ENCODE measurements around the gene SLC25A26.
A peak's percentile ranks its signal among the peaks of the same experiment; 100 is the strongest.

Gene SLC25A26

DNA sequence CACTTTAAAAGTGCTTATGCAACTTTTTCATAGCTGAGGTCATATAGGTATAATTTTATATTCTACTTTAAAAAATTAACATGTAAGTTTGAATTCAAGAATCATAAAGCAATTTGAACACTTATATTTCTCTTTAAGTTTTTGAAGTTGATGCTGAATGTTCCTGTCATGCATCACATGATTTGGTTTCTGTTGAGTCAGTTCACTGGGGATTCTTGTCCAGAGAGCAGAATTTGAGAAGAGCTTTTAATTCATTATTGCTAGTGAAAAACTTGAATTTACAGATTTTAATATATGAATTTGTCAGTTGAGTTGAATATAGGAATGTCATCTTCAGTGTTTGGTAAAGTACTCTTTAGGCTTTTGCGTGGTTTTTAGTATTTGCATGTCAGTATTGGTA, 7.9 kb downstream of the SLC25A26 start:
- Histone ChIP-seq H3K9me3 (no peaks in the 10 kb centered on the region), H3K4me3 (ENCODE audit: low read depth, low read length) (no peak overlapping the region), H3K27me3 (no peaks in the 10 kb centered on the region), H3K4me1 (peaks cover 4% of the 10 kb centered on the region; the same call in 1 of the 2 replicates), H3K36me3 (no peaks in the 10 kb centered on the region)
- TF ChIP-seq, protein P1, sequence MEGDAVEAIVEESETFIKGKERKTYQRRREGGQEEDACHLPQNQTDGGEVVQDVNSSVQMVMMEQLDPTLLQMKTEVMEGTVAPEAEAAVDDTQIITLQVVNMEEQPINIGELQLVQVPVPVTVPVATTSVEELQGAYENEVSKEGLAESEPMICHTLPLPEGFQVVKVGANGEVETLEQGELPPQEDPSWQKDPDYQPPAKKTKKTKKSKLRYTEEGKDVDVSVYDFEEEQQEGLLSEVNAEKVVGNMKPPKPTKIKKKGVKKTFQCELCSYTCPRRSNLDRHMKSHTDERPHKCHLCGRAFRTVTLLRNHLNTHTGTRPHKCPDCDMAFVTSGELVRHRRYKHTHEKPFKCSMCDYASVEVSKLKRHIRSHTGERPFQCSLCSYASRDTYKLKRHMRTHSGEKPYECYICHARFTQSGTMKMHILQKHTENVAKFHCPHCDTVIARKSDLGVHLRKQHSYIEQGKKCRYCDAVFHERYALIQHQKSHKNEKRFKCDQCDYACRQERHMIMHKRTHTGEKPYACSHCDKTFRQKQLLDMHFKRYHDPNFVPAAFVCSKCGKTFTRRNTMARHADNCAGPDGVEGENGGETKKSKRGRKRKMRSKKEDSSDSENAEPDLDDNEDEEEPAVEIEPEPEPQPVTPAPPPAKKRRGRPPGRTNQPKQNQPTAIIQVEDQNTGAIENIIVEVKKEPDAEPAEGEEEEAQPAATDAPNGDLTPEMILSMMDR (IDR thresholded peaks at IDR 0.05; ENCODE audit: low read depth, low read length), result no peak
- no peak for DNase-seq

DNA sequence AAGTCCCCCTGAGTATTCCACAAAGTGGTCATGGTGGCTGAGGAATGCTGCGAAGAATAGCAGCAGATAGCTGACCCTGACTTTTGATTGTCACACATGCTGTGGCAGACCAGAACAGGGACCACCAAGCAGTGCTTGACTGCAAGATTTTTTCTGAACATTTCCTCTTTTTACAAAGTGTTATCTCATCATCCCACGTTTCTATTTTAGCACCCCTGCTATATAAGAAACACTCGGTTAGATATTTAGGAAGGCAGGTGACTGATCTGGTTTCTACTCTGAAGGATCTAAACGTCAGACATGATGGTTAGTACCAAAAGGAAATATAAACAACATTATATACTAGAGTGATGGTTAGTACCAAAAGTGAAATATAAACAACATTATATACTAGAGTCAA, 9.1 kb downstream of the SLC25A26 start:
- H3K4me1 ChIP-seq, result peaks cover 4% of the 10 kb centered on the region; the same call in 1 of the 2 replicates
- H3K9me3 ChIP-seq, result no peaks in the 10 kb centered on the region
- no peak for DNase-seq
- H3K27me3 ChIP-seq, result no peaks in the 10 kb centered on the region
- no peaks in the 10 kb centered on the region for H3K36me3 ChIP-seq
- H3K4me3 ChIP-seq (ENCODE audit: low read depth, low read length), result no peak overlapping the region
- TF ChIP-seq, protein P1 (IDR thresholded peaks at IDR 0.05; ENCODE audit: low read depth, low read length), result no peak

DNA sequence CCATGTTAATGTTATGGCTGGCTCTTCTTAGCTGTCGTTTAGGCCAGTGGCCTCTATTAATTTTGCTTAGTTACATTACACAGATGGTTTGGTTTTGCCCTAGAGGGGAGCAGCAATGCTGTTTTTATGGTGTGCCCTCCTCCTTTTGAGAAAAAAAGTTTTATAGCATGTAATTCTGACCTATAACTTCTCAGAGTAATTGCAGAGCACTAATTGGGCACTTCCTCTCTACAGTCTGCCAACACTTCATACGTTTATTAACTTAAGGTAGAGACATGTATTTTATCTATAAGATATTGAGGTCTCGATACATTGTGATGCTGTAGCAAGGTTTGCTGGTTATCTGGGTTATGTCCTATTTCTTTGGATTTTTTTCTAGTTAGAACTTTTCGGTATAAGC, 12.2 kb downstream of the SLC25A26 start:
- DNase-seq, result no peak
- TF ChIP-seq, protein P1 (IDR thresholded peaks at IDR 0.05; ENCODE audit: low read depth, low read length), result no peak
- Histone ChIP-seq H3K9me3 (no peaks in the 10 kb centered on the region), H3K4me1 (peaks cover 4% of the 10 kb centered on the region; the same call in 1 of the 2 replicates), H3K4me3 (ENCODE audit: low read depth, low read length) (no peak overlapping the region), H3K27me3 (no peaks in the 10 kb centered on the region), H3K36me3 (peaks cover 3% of the 10 kb centered on the region; the same call in 1 of the 2 replicates)

DNA sequence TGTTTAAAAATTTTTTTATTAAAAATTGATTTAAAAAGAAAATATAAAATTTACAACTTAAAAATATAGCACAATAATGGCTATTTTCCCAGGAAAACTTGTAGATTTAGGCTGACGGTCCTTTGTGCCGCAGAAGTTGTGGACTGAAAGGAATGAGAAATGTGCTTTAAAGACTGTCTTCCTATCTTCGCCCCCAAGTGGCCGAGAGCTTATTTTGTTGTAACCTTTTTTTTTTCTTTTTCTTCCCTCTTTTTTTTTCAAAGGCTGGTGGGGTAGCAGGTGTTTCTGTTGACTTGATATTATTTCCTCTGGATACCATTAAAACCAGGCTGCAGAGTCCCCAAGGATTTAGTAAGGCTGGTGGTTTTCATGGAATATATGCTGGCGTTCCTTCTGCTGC, 15.5 kb downstream of the SLC25A26 start:
- Histone ChIP-seq H3K27me3 (no peaks in the 10 kb centered on the region), H3K36me3 (peaks cover 8% of the 10 kb centered on the region; the same call in 1 of the 2 replicates), H3K9me3 (no peaks in the 10 kb centered on the region), H3K4me1 (peaks cover 4% of the 10 kb centered on the region; the same call in 1 of the 2 replicates), H3K4me3 (ENCODE audit: low read depth, low read length) (no peak overlapping the region)
- TF ChIP-seq, protein P1 (IDR thresholded peaks at IDR 0.05; ENCODE audit: low read depth, low read length), result peak; percentile 9; the same call in 1 of the 2 replicates
- no peak for DNase-seq

DNA sequence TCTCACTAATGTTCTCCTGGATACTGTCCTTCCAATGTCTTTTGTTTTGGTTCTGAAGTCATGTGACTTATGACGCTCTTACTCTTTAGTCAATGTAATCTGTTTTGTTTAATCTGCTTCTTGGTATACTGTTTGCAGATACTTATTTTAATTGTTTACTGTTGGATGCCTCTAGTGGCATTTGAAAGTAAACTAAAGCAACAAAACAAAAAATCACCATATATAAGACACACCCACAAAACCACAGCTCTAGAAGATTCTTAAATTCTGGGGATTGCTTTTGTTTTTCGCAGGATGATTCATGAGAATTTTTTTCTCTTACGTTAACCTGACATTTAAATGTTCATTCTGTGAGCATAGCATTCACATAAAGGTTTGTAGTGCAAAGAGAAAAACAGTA, 16.8 kb downstream of the SLC25A26 start:
- H3K4me3 ChIP-seq (ENCODE audit: low read depth, low read length), result no peak overlapping the region
- DNase-seq, result no peak

DNA sequence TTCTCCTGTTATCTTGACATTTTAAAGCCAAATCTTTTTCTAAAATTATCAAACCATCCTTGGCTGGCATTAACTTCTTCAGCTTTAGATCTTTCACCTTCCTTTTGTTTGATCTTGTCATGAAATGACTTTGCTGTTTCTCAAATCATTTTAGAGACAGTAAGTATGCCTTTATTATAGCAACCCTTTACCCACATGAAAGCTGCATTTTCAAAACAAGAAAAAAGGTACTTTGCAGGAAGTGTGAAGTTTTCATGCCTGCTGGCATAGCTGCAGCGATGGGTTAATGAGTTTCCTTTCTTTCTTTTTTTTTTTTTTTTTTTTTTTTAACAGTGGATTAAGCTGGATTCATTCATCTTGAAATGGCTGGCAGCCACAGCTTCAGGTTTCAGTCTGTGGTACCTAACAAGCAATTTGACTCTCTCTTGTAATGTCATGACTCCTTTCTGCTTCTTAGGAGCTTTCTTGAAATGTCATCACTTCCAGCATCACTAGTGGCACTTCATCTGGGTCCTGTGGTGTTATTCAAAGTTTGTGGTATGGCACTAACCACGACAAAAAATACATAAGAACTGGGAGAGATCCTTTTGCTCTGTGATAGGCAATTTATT, 18.8 kb downstream of the SLC25A26 start:
- no peaks in the 10 kb centered on the region for H3K27me3 ChIP-seq
- no peak overlapping the region for H3K4me3 ChIP-seq (ENCODE audit: low read depth, low read length)
- peaks cover 24% of the 10 kb centered on the region for H3K36me3 ChIP-seq
- TF ChIP-seq, protein P1 (IDR thresholded peaks at IDR 0.05; ENCODE audit: low read depth, low read length), result no peak
- no peaks in the 10 kb centered on the region for H3K4me1 ChIP-seq
- no peaks in the 10 kb centered on the region for H3K9me3 ChIP-seq
- DNase-seq, result no peak

More for the DNA sequence above, 16.8 kb downstream of the SLC25A26 start:
- Histone ChIP-seq H3K4me1 (peaks cover 2% of the 10 kb centered on the region; the same call in 1 of the 2 replicates), H3K9me3 (no peaks in the 10 kb centered on the region), H3K36me3 (peaks cover 8% of the 10 kb centered on the region; the same call in 1 of the 2 replicates), H3K27me3 (no peaks in the 10 kb centered on the region)
- TF ChIP-seq, protein P1 (IDR thresholded peaks at IDR 0.05; ENCODE audit: low read depth, low read length), result no peak
